ENCODE results near the gene JAML.

JAML gene

DNA sequence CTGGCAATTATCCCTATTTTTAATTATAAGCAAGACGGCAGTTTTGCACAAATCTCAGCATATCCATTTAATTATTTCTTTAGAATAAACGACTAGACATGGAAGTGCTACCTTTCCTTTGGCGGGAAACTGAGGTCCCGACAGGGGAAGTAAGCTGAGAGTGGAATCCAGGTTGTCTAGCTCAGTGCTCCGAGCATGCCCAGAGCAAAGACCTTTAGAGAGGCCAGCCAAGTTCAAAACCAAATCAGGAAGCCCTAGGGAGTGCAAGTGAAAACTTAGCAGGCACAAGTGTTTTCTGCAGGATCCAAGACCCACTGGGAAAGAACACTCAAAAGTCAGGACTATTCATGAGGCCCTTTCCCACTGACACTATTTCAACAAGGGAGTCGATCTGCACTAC is 25.7 kb downstream of the JAML start:
- Histone ChIP-seq H3K4me2 (ENCODE audit: low read depth, low read length, poor library complexity, severe bottlenecking) (no peak overlapping the region), H3F3A (ENCODE audit: low read depth) (no peaks in the 10 kb centered on the region), H3K27me3 (ENCODE audit: insufficient read depth, low read length, poor library complexity, severe bottlenecking) (no peaks in the 10 kb centered on the region), H3K9me2 (replicated peaks; ENCODE audit: low read depth, low read length) (no peaks in the 10 kb centered on the region), H3K9me3 (ENCODE audit: insufficient read depth, low read depth, low read length) (no peaks in the 10 kb centered on the region), H3K36me3 (ENCODE audit: insufficient read depth, low read length) (no peaks in the 10 kb centered on the region), H3K4me3 (ENCODE audit: low read length, poor library complexity, severe bottlenecking) (no peak overlapping the region), H3K4me1 (ENCODE audit: insufficient read depth, low read length, poor library complexity, severe bottlenecking) (peaks cover 12% of the 10 kb centered on the region), H3K9ac (ENCODE audit: low read depth, low read length, poor library complexity, severe bottlenecking) (no peak overlapping the region), H3K79me2 (ENCODE audit: insufficient read depth, low read length) (no peaks in the 10 kb centered on the region), H2AFZ (ENCODE audit: low read length) (no peak overlapping the region), H4K20me1 (ENCODE audit: insufficient read depth, low read length, poor library complexity, severe bottlenecking) (no peaks in the 10 kb centered on the region)
- TF ChIP-seq, protein P1, sequence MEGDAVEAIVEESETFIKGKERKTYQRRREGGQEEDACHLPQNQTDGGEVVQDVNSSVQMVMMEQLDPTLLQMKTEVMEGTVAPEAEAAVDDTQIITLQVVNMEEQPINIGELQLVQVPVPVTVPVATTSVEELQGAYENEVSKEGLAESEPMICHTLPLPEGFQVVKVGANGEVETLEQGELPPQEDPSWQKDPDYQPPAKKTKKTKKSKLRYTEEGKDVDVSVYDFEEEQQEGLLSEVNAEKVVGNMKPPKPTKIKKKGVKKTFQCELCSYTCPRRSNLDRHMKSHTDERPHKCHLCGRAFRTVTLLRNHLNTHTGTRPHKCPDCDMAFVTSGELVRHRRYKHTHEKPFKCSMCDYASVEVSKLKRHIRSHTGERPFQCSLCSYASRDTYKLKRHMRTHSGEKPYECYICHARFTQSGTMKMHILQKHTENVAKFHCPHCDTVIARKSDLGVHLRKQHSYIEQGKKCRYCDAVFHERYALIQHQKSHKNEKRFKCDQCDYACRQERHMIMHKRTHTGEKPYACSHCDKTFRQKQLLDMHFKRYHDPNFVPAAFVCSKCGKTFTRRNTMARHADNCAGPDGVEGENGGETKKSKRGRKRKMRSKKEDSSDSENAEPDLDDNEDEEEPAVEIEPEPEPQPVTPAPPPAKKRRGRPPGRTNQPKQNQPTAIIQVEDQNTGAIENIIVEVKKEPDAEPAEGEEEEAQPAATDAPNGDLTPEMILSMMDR (conservative IDR thresholded peaks at IDR 0.05; ENCODE audit: low read length), result no peak
- TF ChIP-seq EZH2phosphoT487 (IDR thresholded peaks at IDR 0.05; ENCODE audit: borderline replicate concordance), result no peak

- peak overlapping the region; percentile 64 for H3K4me2 ChIP-seq (ENCODE audit: low read depth, low read length, poor library complexity, severe bottlenecking)
- peak overlapping the region; percentile 85 for H2AFZ ChIP-seq (ENCODE audit: low read length)
- H3K9ac ChIP-seq (ENCODE audit: low read depth, low read length, poor library complexity, severe bottlenecking), result no peak overlapping the region
- no peaks in the 10 kb centered on the region for H3K9me3 ChIP-seq (ENCODE audit: insufficient read depth, low read depth, low read length)
- H3K79me2 ChIP-seq (ENCODE audit: insufficient read depth, low read length), result no peaks in the 10 kb centered on the region
- no peak for TF ChIP-seq EZH2phosphoT487 (IDR thresholded peaks at IDR 0.05; ENCODE audit: borderline replicate concordance)
- TF ChIP-seq, protein P1 (conservative IDR thresholded peaks at IDR 0.05; ENCODE audit: low read length), result peak; percentile 95
- peak overlapping the region; percentile 36 for H3K4me3 ChIP-seq (ENCODE audit: low read length, poor library complexity, severe bottlenecking)
- no peaks in the 10 kb centered on the region for H3K36me3 ChIP-seq (ENCODE audit: insufficient read depth, low read length)
- no peaks in the 10 kb centered on the region for H3F3A ChIP-seq (ENCODE audit: low read depth)
- no peaks in the 10 kb centered on the region for H3K9me2 ChIP-seq (replicated peaks; ENCODE audit: low read depth, low read length)
- H3K27me3 ChIP-seq (ENCODE audit: insufficient read depth, low read length, poor library complexity, severe bottlenecking), result no peaks in the 10 kb centered on the region
- peaks cover 12% of the 10 kb centered on the region for H3K4me1 ChIP-seq (ENCODE audit: insufficient read depth, low read length, poor library complexity, severe bottlenecking)
- no peaks in the 10 kb centered on the region for H4K20me1 ChIP-seq (ENCODE audit: insufficient read depth, low read length, poor library complexity, severe bottlenecking)
These were observed 26.4 kb downstream of the JAML start for GRCh38 chr11:118198370-118198769.

GRCh38 chr11:118194835-118195627 is 29.8 kb downstream of the JAML start:
- TF ChIP-seq, protein P1 (conservative IDR thresholded peaks at IDR 0.05; ENCODE audit: low read length), result no peak
- TF ChIP-seq EZH2phosphoT487 (IDR thresholded peaks at IDR 0.05; ENCODE audit: borderline replicate concordance), result no peak
- H3K9me3 ChIP-seq (ENCODE audit: insufficient read depth, low read depth, low read length), result no peaks in the 10 kb centered on the region
- no peaks in the 10 kb centered on the region for H3K9me2 ChIP-seq (replicated peaks; ENCODE audit: low read depth, low read length)
- H3K4me2 ChIP-seq (ENCODE audit: low read depth, low read length, poor library complexity, severe bottlenecking), result no peak overlapping the region
- H3K27me3 ChIP-seq (ENCODE audit: insufficient read depth, low read length, poor library complexity, severe bottlenecking), result no peaks in the 10 kb centered on the region
- H3K36me3 ChIP-seq (ENCODE audit: insufficient read depth, low read length), result no peaks in the 10 kb centered on the region
- H4K20me1 ChIP-seq (ENCODE audit: insufficient read depth, low read length, poor library complexity, severe bottlenecking), result no peaks in the 10 kb centered on the region
- no peak overlapping the region for H2AFZ ChIP-seq (ENCODE audit: low read length)
- no peak overlapping the region for H3K9ac ChIP-seq (ENCODE audit: low read depth, low read length, poor library complexity, severe bottlenecking)
- H3K4me3 ChIP-seq (ENCODE audit: low read length, poor library complexity, severe bottlenecking), result no peak overlapping the region
- H3F3A ChIP-seq (ENCODE audit: low read depth), result no peaks in the 10 kb centered on the region
- no peaks in the 10 kb centered on the region for H3K79me2 ChIP-seq (ENCODE audit: insufficient read depth, low read length)
- H3K4me1 ChIP-seq (ENCODE audit: insufficient read depth, low read length, poor library complexity, severe bottlenecking), result no peaks in the 10 kb centered on the region
